IMR-90 (cell line): Measurements from ENCODE around the gene LRRC8E. TPM values are rescaled to one million over a fixed set of nuclear protein-coding genes. Genes with fewer than 3 reads are reported as not detected.

ENCODE experiments used
- CEBPB ChIP-seq: IDR thresholded peaks from 2 replicates; pipeline ENCODE4 v1.6.1; 2012; ENCODE audit warnings: low read depth, low read length, improper control_type of control experiment
- CHD1 ChIP-seq: IDR thresholded peaks from 2 replicates; pipeline ENCODE4 v1.6.1; 2012; ENCODE audit warnings: low read depth, low read length, improper control_type of control experiment
- ELK1 ChIP-seq: fragments of 150-350 bp; IDR thresholded peaks from 2 replicates; pipeline ENCODE4 v1.6.1; 2016; ENCODE audit warnings: low read depth, mild to moderate bottlenecking, low read length, moderate library complexity, borderline replicate concordance
- POLR2A ChIP-seq: IDR thresholded peaks from 2 replicates; pipeline ENCODE4 v1.6.1; 2012; ENCODE audit warnings: mild to moderate bottlenecking, low read depth, low read length
- RAD21 ChIP-seq: IDR thresholded peaks from 2 replicates; pipeline ENCODE4 v1.6.1; 2012; ENCODE audit warnings: low read length, improper control_type of control experiment
- SMC3 ChIP-seq: fragments of 150-350 bp; IDR thresholded peaks from 2 replicates; pipeline ENCODE4 v1.6.1; 2016; ENCODE audit warnings: low read depth, mild to moderate bottlenecking, antibody characterized with exemption, low read length, moderate library complexity
- polyA plus RNA-seq, 3 experiments: library from polyadenylated mRNA; depleted of rRNA; stranded (reverse); fragments of >200 nt; gene quantifications; 2 replicates each; pipeline ENCODE4 v1.2.3, GENCODE V29; 2012; ENCODE audit warnings: low replicate concordance in 1 of 3
- total RNA-seq: library from RNA; depleted of rRNA; stranded (reverse); fragments of >200 nt; gene quantifications from 2 replicates; pipeline ENCODE4 v1.2.3, GENCODE V29; 2012

LRRC8E gene
- total and polyA plus RNA-seq, 2 of the 4 experiments (the other 2 are of a cell fraction), result 6.4 to 7.2 TPM

- no peak for TF ChIP-seq ELK1
- TF ChIP-seq RAD21, result no peak
- TF ChIP-seq POLR2A, result no peak
- TF ChIP-seq CEBPB, result no peak
- TF ChIP-seq SMC3, result no peak
- TF ChIP-seq CHD1, result no peak
Observed at GRCh38 chr19:7862413-7862951, 25.8 kb upstream of the LRRC8E start (continued).
